ENCODE results near the gene HSBP1L1.

- TF ChIP-seq, protein P1, sequence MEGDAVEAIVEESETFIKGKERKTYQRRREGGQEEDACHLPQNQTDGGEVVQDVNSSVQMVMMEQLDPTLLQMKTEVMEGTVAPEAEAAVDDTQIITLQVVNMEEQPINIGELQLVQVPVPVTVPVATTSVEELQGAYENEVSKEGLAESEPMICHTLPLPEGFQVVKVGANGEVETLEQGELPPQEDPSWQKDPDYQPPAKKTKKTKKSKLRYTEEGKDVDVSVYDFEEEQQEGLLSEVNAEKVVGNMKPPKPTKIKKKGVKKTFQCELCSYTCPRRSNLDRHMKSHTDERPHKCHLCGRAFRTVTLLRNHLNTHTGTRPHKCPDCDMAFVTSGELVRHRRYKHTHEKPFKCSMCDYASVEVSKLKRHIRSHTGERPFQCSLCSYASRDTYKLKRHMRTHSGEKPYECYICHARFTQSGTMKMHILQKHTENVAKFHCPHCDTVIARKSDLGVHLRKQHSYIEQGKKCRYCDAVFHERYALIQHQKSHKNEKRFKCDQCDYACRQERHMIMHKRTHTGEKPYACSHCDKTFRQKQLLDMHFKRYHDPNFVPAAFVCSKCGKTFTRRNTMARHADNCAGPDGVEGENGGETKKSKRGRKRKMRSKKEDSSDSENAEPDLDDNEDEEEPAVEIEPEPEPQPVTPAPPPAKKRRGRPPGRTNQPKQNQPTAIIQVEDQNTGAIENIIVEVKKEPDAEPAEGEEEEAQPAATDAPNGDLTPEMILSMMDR (IDR thresholded peaks at IDR 0.05): no peak
- TF ChIP-seq POLR2A (IDR thresholded peaks at IDR 0.05): no peak
Observed at GRCh38 chr18:79923896-79924585, 40.4 kb upstream of the HSBP1L1 start.

Data from upper lobe of left lung (tissue), 4 donors.